HCT116 (cell line): ENCODE results near the gene GPR17. TPM values are rescaled to one million over a fixed set of nuclear protein-coding genes. Genes with fewer than 3 reads are reported as not detected.

Experiments
- ATAC-seq: fragments of 200-7000 bp; cut with Tn5 transposase; 2 replicates; pipeline ENCODE4 v1.9.1; 2020; ENCODE audit warnings: mild to moderate bottlenecking, moderate library complexity
- BruUV-seq: library from RNA; stranded (reverse); fragments of 400-500 nt; replicated peaks from 2 replicates; lab custom pipeline; 2021; lab: Mats Ljungman, UMichigan
- CTCF ChIA-PET: fragments of 300-600 bp; sonication (Branson Sonifier 250); formaldehyde crosslinking; loops from one replicate; lab custom pipeline; 2021; ENCODE audit warnings: antibody characterized with exemption; lab: Charles Lee
- POLR2A ChIA-PET: fragments of 300-600, 350-600 bp; sonication (Branson Sonifier 250); formaldehyde crosslinking; loops from one replicate; lab custom pipeline; 2021; ENCODE audit warnings: antibody characterized with exemption; lab: Charles Lee
- RAD21 ChIA-PET, 2 experiments: fragments of 300-600 bp; sonication (Branson Sonifier 250); formaldehyde crosslinking; loops; one replicate each; lab custom pipeline; 2023; ENCODE audit warnings: low total read pairs in 2 of 2; ENCODE audit not compliant: uncharacterized antibody in 2 of 2, unreplicated experiment in 2 of 2, low non-redundant PET in 1 of 2; lab: Charles Lee
- DNase-seq: peaks from one replicate; pipeline ENCODE4 v3.0.0-alpha.2; 2010; ENCODE audit warnings: low read depth, low spot score
- H2AFZ ChIP-seq: fragments of 200-600 bp; shearing (Covaris generic), sonication (generic); 2 replicates; pipeline ENCODE4 v1.6.1; 2017; ENCODE audit warnings: low read depth, mixed run types, mixed read lengths, antibody characterized with exemption, low read length; ENCODE audit not compliant: poor library complexity, severe bottlenecking
- H3K27ac ChIP-seq: 2 replicates; pipeline ENCODE4 v1.5.1; 2012; ENCODE audit warnings: low read depth, low read length
- H3K27me3 ChIP-seq: fragments of 200-600 bp; sonication (generic); 2 replicates; pipeline ENCODE4 v1.6.1; 2016; ENCODE audit warnings: mixed run types, low read length, mixed read lengths; ENCODE audit not compliant: insufficient read depth
- H3K36me3 ChIP-seq, 2 experiments: fragments of 200-500 bp in 1 of 2; fragments of 200-600 bp in 1 of 2; sonication (Bioruptor generic) in 1 of 2; sonication (generic) in 1 of 2; 2 replicates each; pipeline versions ENCODE4 v1.5.1 to v1.6.1; 2014 to 2016; ENCODE audit warnings: low read length in 2 of 2, inconsistent platforms in 1 of 2, mixed read lengths in 1 of 2, mixed run types in 1 of 2; ENCODE audit not compliant: insufficient read depth in 2 of 2, control insufficient read depth in 1 of 2
- H3K4me1 ChIP-seq, 2 experiments: fragments of 200-600 bp in 1 of 2; sonication (generic) in 1 of 2; 2 replicates each; pipeline versions ENCODE4 v1.5.1 to v1.6.1; 2012 to 2017; ENCODE audit warnings: low read length in 2 of 2, inconsistent platforms in 1 of 2, mild to moderate bottlenecking in 1 of 2, mixed read lengths in 1 of 2, mixed run types in 1 of 2, moderate library complexity in 1 of 2; ENCODE audit not compliant: insufficient read depth in 2 of 2, control insufficient read depth in 1 of 2
- H3K4me2 ChIP-seq: fragments of 200-600 bp; sonication (generic); 2 replicates; pipeline ENCODE4 v1.6.1; 2017; ENCODE audit warnings: mixed run types, low read length, mixed read lengths
- H3K4me3 ChIP-seq, 2 experiments: fragments of 200-600 bp in 1 of 2; sonication (generic) in 1 of 2; replicated peaks in 1 of 2; 2 replicates each; pipeline ENCODE4 v1.5.1; 2011 to 2016; ENCODE audit warnings: low read length in 2 of 2, control low read depth in 1 of 2, low read depth in 1 of 2, mild to moderate bottlenecking in 1 of 2, mixed read lengths in 1 of 2, mixed run types in 1 of 2
- H3K79me2 ChIP-seq: fragments of 200-600 bp; sonication (generic); 2 replicates; pipeline ENCODE4 v1.6.1; 2017; ENCODE audit warnings: mild to moderate bottlenecking, mixed run types, low read length, moderate library complexity, mixed read lengths; ENCODE audit not compliant: insufficient read depth
- H3K9ac ChIP-seq: fragments of 200-600 bp; sonication (generic); 2 replicates; pipeline ENCODE4 v1.6.1; 2016; ENCODE audit warnings: low read length, mixed read lengths
- H3K9me2 ChIP-seq: fragments of 200-600 bp; sonication (generic), shearing (Covaris generic); 2 replicates; pipeline ENCODE4 v1.6.1; 2017; ENCODE audit warnings: mixed run types, mild to moderate bottlenecking, moderate library complexity; ENCODE audit not compliant: insufficient read depth
- H3K9me3 ChIP-seq, 2 experiments: fragments of 200-500 bp in 1 of 2; fragments of 200-600 bp in 1 of 2; sonication (Bioruptor generic) in 1 of 2; sonication (generic) in 1 of 2; 2 replicates each; pipeline ENCODE4 v1.6.1; 2014 to 2017; ENCODE audit warnings: low read length in 2 of 2, mixed read lengths in 2 of 2, inconsistent platforms in 1 of 2, low read depth in 1 of 2, mild to moderate bottlenecking in 1 of 2, mixed run types in 1 of 2, moderate library complexity in 1 of 2; ENCODE audit not compliant: control insufficient read depth in 1 of 2, insufficient read depth in 1 of 2
- H4K20me1 ChIP-seq: fragments of 200-600 bp; sonication (generic), shearing (Covaris generic); 2 replicates; pipeline ENCODE4 v1.6.1; 2017; ENCODE audit warnings: mixed run types, mild to moderate bottlenecking, moderate library complexity; ENCODE audit not compliant: insufficient read depth
- ATF3 ChIP-seq: IDR thresholded peaks from 2 replicates; pipeline ENCODE4 v1.6.1; 2012
- CBX3 ChIP-seq: IDR thresholded peaks from 2 replicates; pipeline ENCODE4 v1.6.1; 2012; ENCODE audit warnings: low read depth
- CEBPB ChIP-seq: IDR thresholded peaks from 2 replicates; pipeline ENCODE4 v1.6.1; 2012; ENCODE audit warnings: low read depth
- ELF1 ChIP-seq: IDR thresholded peaks from 2 replicates; pipeline ENCODE4 v1.6.1; 2012; ENCODE audit warnings: low read depth, borderline replicate concordance
- EZH2phosphoT487 ChIP-seq: fragments of 200-600 bp; IDR thresholded peaks from 2 replicates; pipeline ENCODE4 v1.6.1; 2018; ENCODE audit warnings: antibody characterized with exemption, borderline replicate concordance
- FOSL1 ChIP-seq: IDR thresholded peaks from 2 replicates; pipeline ENCODE4 v1.6.1; 2012; ENCODE audit warnings: low read depth
- JUND ChIP-seq: IDR thresholded peaks from 2 replicates; pipeline ENCODE4 v1.6.1; 2012
- MAX ChIP-seq: IDR thresholded peaks from 2 replicates; pipeline ENCODE4 v1.6.1; 2012
- POLR2A ChIP-seq: IDR thresholded peaks from 2 replicates; pipeline ENCODE4 v1.7.0; 2011; ENCODE audit warnings: borderline replicate concordance; ENCODE audit not compliant: insufficient read depth, insufficient read length; ENCODE audit errors: extremely low read depth
- POLR2AphosphoS5 ChIP-seq: IDR thresholded peaks from 2 replicates; pipeline ENCODE4 v1.6.1; 2011; ENCODE audit warnings: mild to moderate bottlenecking, low read depth, low read length, moderate library complexity
- RAD21 ChIP-seq: IDR thresholded peaks from 2 replicates; pipeline ENCODE4 v1.6.1; 2012; ENCODE audit warnings: low read depth, mild to moderate bottlenecking
- SIN3A ChIP-seq: IDR thresholded peaks from 2 replicates; pipeline ENCODE4 v1.6.1; 2012; ENCODE audit warnings: low read depth
- SRF ChIP-seq: IDR thresholded peaks from 2 replicates; pipeline ENCODE4 v1.6.1; 2012; ENCODE audit warnings: low read depth
- TCF7L2 ChIP-seq: IDR thresholded peaks from 2 replicates; pipeline ENCODE4 v1.7.0; 2011; ENCODE audit warnings: borderline replicate concordance, inconsistent platforms; ENCODE audit not compliant: insufficient read depth, insufficient read length; ENCODE audit errors: extremely low read depth
- ZBTB33 ChIP-seq: IDR thresholded peaks from 2 replicates; pipeline ENCODE4 v1.6.1; 2011; ENCODE audit warnings: mild to moderate bottlenecking, low read length, moderate library complexity; ENCODE audit not compliant: insufficient replicate concordance; ENCODE audit errors: extremely low read depth
- ZFX ChIP-seq: fragments of 450-650 bp; IDR thresholded peaks from 2 replicates; pipeline ENCODE4 v1.6.1; 2017
- ZNF274 ChIP-seq: fragments of 200-500 bp; sonication (Bioruptor generic); IDR thresholded peaks from 2 replicates; pipeline ENCODE4 v1.6.1; 2014; ENCODE audit warnings: mild to moderate bottlenecking, low read depth, low read length, inconsistent platforms
- intact Hi-C: fragments of 100-400 bp; cut with micrococcal nuclease; formaldehyde crosslinking; loops from 2 replicates; pipeline ENCODE4 v1.10.0; 2022
- total RNA-seq: library from RNA; stranded (reverse); gene quantifications from one replicate; pipeline ENCODE4 v1.2.1, GENCODE V29; 2021; ENCODE audit not compliant: unreplicated experiment

GPR17 gene
- total RNA-seq, 1 experiment from 2014 or later, result not detected

GRCh38 chr2:127630096-127630863 is 15.7 kb upstream of the GPR17 start:
- Histone ChIP-seq H3K27ac (no peak overlapping the region), H3K36me3 (no peaks in the 10 kb centered on the region), H2AFZ (no peak overlapping the region), H3K4me2 (no peak overlapping the region), H3K4me3 (no peak overlapping the region), H3K9me2 (no peaks in the 10 kb centered on the region), H3K9me3 (no peaks in the 10 kb centered on the region), H3K4me1 (no peaks in the 10 kb centered on the region), H3K79me2 (no peaks in the 10 kb centered on the region), H3K9ac (no peak overlapping the region), H4K20me1 (no peaks in the 10 kb centered on the region), H3K27me3 (no peaks in the 10 kb centered on the region)
- DNase-seq (no peak), ATAC-seq (no peak)
- CTCF ChIA-PET, result no interaction called here
- intact Hi-C loops, result no loop called here
- RAD21 ChIA-PET, result no interaction called here
- POLR2A ChIA-PET, result no interaction called here
- TF ChIP-seq JUND, result no peak
- TF ChIP-seq POLR2A, result no peak
- no peak for TF ChIP-seq CBX3
- no peak for TF ChIP-seq SRF
- TF ChIP-seq POLR2AphosphoS5, result no peak
- no peak for TF ChIP-seq ELF1
- TF ChIP-seq ZFX, result no peak
- TF ChIP-seq RAD21, result no peak
- TF ChIP-seq CEBPB, result no peak
- TF ChIP-seq MAX, result no peak
- no peak for TF ChIP-seq SIN3A
- BruUV-seq, result no TSS peak

- Histone ChIP-seq H3K9me2 (no peaks in the 10 kb centered on the region), H3K36me3 (no peaks in the 10 kb centered on the region), H3K27me3 (no peaks in the 10 kb centered on the region), H3K79me2 (no peaks in the 10 kb centered on the region), H3K4me1 (no peaks in the 10 kb centered on the region), H4K20me1 (no peaks in the 10 kb centered on the region), H2AFZ (no peak overlapping the region), H3K4me2 (no peak overlapping the region), H3K4me3 (no peak overlapping the region), H3K9ac (no peak overlapping the region), H3K27ac (no peak overlapping the region), H3K9me3 (no peaks in the 10 kb centered on the region)
- DNase-seq (no peak), ATAC-seq (no peak)
- ChIA-PET CTCF (no interaction called here), RAD21 (no interaction called here), POLR2A (no interaction called here)
- TF ChIP-seq ZNF274 (no peak), RAD21 (no peak), JUND (no peak), FOSL1 (no peak), EZH2phosphoT487 (no peak), ATF3 (no peak), ZBTB33 (no peak), TCF7L2 (no peak)
- intact Hi-C loops, result no loop called here
- BruUV-seq, result no TSS peak
Observed at GRCh38 chr2:127630864-127631540, 15.0 kb upstream of the GPR17 start.
